Lung (tissue), 12 donors: ENCODE data around the gene DBX1. TPM values are rescaled to one million over a fixed set of nuclear protein-coding genes. Genes with fewer than 3 reads are reported as not detected.

Experiments used
- ATAC-seq: fragments of 200-7000 bp; cut with Tn5 transposase; one replicate; pipeline ENCODE4 v1.9.1; 2020; ENCODE audit warnings: moderate number of reproducible peaks; ENCODE audit not compliant: insufficient read depth, low FRiP score
- DNase-seq, 3 donors: peaks; one replicate each; pipeline ENCODE4 v3.0.0-alpha.2; 2013 to 2017
- H3K27ac ChIP-seq, 2 donors: one replicate each; pipeline ENCODE4 v1.5.1; 2013; ENCODE audit warnings: mild to moderate bottlenecking in 2 of 2, moderate library complexity in 2 of 2, control low read depth in 1 of 2, inconsistent platforms in 1 of 2, low read depth in 1 of 2, low read length in 1 of 2
- H3K27me3 ChIP-seq, 3 donors: one replicate each; pipeline ENCODE4 v1.5.1; 2013; ENCODE audit warnings: low read length in 2 of 3; ENCODE audit not compliant: control insufficient read depth in 3 of 3, insufficient read depth in 3 of 3
- H3K36me3 ChIP-seq, 4 donors: one replicate each; pipeline ENCODE4 v1.5.1; 2013; ENCODE audit warnings: low read length in 4 of 4, mild to moderate bottlenecking in 1 of 4, moderate library complexity in 1 of 4; ENCODE audit not compliant: control insufficient read depth in 4 of 4, insufficient read depth in 4 of 4
- H3K4me1 ChIP-seq, 5 donors: one replicate each; pipeline ENCODE4 v1.5.1; 2013; ENCODE audit warnings: low read length in 5 of 5, mild to moderate bottlenecking in 2 of 5, moderate library complexity in 1 of 5; ENCODE audit not compliant: control insufficient read depth in 5 of 5, insufficient read depth in 5 of 5
- H3K4me3 ChIP-seq: one replicate; pipeline ENCODE4 v1.5.1; 2013; ENCODE audit warnings: mild to moderate bottlenecking, control low read depth, moderate library complexity
- H3K9ac ChIP-seq, 2 donors: one replicate each; pipeline ENCODE4 v1.5.1; 2013; ENCODE audit warnings: low read length in 2 of 2, control low read depth in 1 of 2; ENCODE audit not compliant: insufficient read depth in 1 of 2
- H3K9me3 ChIP-seq, 4 donors: one replicate each; pipeline ENCODE4 v1.5.1; 2013; ENCODE audit warnings: low read length in 3 of 4, mild to moderate bottlenecking in 1 of 4, moderate library complexity in 1 of 4; ENCODE audit not compliant: control insufficient read depth in 4 of 4, insufficient read depth in 3 of 4
- CTCF ChIP-seq: IDR thresholded peaks from 2 replicates; pipeline ENCODE4 v1.5.1; 2012; ENCODE audit warnings: mild to moderate bottlenecking; ENCODE audit errors: control extremely low read depth, extremely low read depth
- WGBS, 2 donors: extraction: QIAGEN DNeasy Blood & Tissue Kit; methylation state at CpG; one replicate each; pipeline ENCODE4 v1.1.7; 2013; 5-methylcytosine and 5-hydroxymethylcytosine counted together
- polyA plus RNA-seq, 2 donors: library from polyadenylated mRNA; stranded (reverse); fragments of 200-250 nt; gene quantifications; one replicate each; pipeline ENCODE4 v1.2.1, GENCODE V29; 2013
- total RNA-seq, 2 donors: library from RNA; depleted of rRNA in 1 of 2; stranded (reverse); fragments of >200 nt in 1 of 2; gene quantifications; one replicate each; pipeline ENCODE4 v1.2.1, GENCODE V29; 2014 to 2021
- donor health status: control.
- donor health status: control.
- donor health status: Bipolar disorder and iron deficiency.
- donor health status: healthy.
- donor health status: DM: yes; HTN: yes; CAD: no.

DBX1 gene
- total and polyA plus RNA-seq, 4 donors, result not detected

DNA sequence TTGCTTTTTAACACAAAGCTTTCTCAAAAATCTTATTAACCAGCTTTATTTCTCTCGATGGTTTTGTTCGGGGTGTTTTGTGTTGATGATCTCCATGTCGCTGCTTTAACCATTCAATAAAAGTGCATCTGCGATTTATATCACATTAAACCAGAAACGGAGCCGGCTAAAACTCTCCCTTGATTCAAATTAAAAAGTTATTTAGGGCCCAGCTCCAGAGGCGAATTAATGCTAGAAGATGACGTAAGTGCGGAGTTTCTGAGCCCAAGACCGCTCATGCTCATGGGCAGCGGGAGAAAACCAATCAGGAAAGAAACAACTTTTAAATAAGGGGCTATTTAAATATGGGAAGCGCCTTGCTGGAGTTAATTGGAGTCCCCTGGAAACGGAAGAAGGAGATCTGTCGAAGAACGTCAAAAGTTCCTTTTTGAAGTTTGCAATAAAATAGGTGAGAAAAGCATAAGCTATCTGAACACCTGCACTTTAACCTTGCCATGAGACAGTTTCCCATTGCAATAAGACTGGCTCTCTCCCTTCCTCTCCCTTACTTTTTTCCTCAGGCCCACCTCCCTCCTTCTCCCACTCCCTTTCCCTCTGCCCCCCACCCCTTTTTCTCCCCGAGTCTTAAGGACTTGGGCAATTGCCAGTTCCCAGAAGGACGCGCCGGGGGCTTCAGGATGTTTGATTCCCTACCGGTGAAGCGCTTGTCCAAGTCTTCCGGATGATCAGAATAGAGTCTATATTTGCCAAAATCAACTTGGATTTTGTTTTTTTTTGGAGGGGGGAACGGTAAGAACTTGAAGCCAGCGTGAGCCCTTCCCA lies 1.9 kb upstream of the DBX1 start:
- peaks cover 0 to 19% (median under 1%) of the 10 kb centered on the region in 5 donors for H3K4me1 ChIP-seq
- H3K9me3 ChIP-seq, result peaks cover 0 to 17% (median 0%) of the 10 kb centered on the region in 4 donors
- H3K27me3 ChIP-seq, result peaks cover 23 to 94% (median 92%) of the 10 kb centered on the region in 3 donors
- no peak overlapping the region for H3K9ac ChIP-seq
- DNase-seq (no peak), ATAC-seq (no peak)
- H3K4me3 ChIP-seq, result no peak overlapping the region
- H3K36me3 ChIP-seq, result no peaks in the 10 kb centered on the region
- no peak for TF ChIP-seq CTCF
- H3K27ac ChIP-seq, result no peak overlapping the region
- WGBS, 2 donors, result 4 to 7% methylated on average over 24 of the region's 24 CpGs

DNA sequence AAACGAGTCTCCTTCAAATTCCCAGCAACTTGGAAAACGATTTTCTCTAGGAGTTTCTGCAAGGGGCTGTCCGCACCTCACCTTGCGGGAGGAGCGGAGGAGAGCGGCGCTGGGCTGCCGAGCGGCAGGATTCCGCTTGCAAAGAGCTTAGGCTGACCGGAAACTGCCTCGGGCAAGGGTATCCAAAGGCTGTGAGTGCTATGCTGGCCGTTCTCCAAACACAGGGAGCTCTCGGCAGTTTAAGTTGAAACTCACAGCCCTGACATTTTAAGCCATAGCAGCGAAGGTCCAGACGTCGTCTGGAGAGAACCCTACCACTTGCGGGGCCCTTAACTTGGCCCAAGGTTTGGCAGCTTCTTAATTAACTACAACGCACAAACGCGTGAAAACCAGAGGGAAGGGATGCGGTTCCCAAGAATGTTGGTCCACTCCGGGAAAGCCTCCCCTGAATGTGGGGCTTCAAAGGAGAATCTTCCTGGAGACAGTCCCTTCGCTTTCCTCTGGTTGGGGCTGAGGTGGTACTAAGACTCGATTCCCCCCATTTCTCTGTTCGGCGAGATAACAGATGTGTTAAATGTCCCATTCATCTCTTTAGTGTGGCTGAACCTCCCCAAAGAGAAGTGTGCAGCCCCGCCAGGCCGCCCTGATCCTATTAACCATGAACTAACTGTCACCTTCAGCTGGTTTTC lies 1.1 kb upstream of the DBX1 start:
- H3K4me3 ChIP-seq, result no peak overlapping the region
- H3K9me3 ChIP-seq, result peaks cover 0 to 19% (median 0%) of the 10 kb centered on the region in 4 donors
- H3K9ac ChIP-seq, result no peak overlapping the region
- no peak overlapping the region for H3K27ac ChIP-seq
- H3K4me1 ChIP-seq, result peaks cover 0 to 19% (median 3%) of the 10 kb centered on the region in 5 donors
- WGBS, 2 donors, result 5 to 6% methylated on average over 29 of the region's 29 CpGs
- ATAC-seq (no peak), DNase-seq (peak; percentile 26 to 50 (median 43))
- no peaks in the 10 kb centered on the region for H3K36me3 ChIP-seq
- TF ChIP-seq CTCF, result no peak
- H3K27me3 ChIP-seq, result peaks cover 19 to 94% (median 90%) of the 10 kb centered on the region in 3 donors

- ATAC-seq (no peak), DNase-seq (no peak)
- 7 to 8% methylated on average over 59 to 65 of the region's 65 CpGs for WGBS, 2 donors
- Histone ChIP-seq H3K4me3 (no peak overlapping the region), H3K36me3 (no peaks in the 10 kb centered on the region), H3K4me1 (peaks cover 0 to 19% (median 3%) of the 10 kb centered on the region in 5 donors), H3K27me3 (peaks cover 19 to 95% (median 88%) of the 10 kb centered on the region in 3 donors), H3K9ac (no peak overlapping the region), H3K27ac (no peak overlapping the region), H3K9me3 (peaks cover 0 to 14% (median 0%) of the 10 kb centered on the region in 4 donors)
- TF ChIP-seq CTCF, result no peak
These were observed 551 bp downstream of the DBX1 start for GRCh38 chr11:20159466-20160381.
